H9 (cell line): ENCODE data around the gene HMGCS2. TPM values are rescaled to one million over a fixed set of nuclear protein-coding genes. Genes with fewer than 3 reads are reported as not detected.

Source experiments
- DNase-seq: peaks from one replicate; pipeline ENCODE4 v3.0.0-alpha.2; 2017
- H2AFZ ChIP-seq: one replicate; pipeline ENCODE4 v1.6.1; 2013; ENCODE audit warnings: mild to moderate bottlenecking, low read length, control low read depth, moderate library complexity
- H2AK5ac ChIP-seq: 2 replicates; pipeline ENCODE4 v1.6.1; 2013; ENCODE audit warnings: low read length, control low read depth, mixed read lengths; ENCODE audit not compliant: insufficient read length
- H2BK120ac ChIP-seq: one replicate; pipeline ENCODE4 v1.6.1; 2013; ENCODE audit warnings: low read depth, mild to moderate bottlenecking, low read length, control low read depth, inconsistent platforms; ENCODE audit not compliant: poor library complexity, severe bottlenecking
- H2BK12ac ChIP-seq: 2 replicates; pipeline ENCODE4 v1.6.1; 2013; ENCODE audit warnings: low read length, control low read depth, mixed read lengths, low read depth; ENCODE audit not compliant: insufficient read length
- H2BK15ac ChIP-seq: 2 replicates; pipeline ENCODE4 v1.6.1; 2013; ENCODE audit warnings: low read depth, low read length, control low read depth
- H2BK20ac ChIP-seq: one replicate; pipeline ENCODE4 v1.6.1; 2013; ENCODE audit warnings: low read depth, mild to moderate bottlenecking, low read length, control low read depth, inconsistent platforms; ENCODE audit not compliant: poor library complexity, severe bottlenecking
- H2BK5ac ChIP-seq: 2 replicates; pipeline ENCODE4 v1.6.1; 2013; ENCODE audit warnings: low read length, control low read depth, mixed read lengths; ENCODE audit not compliant: insufficient read length
- H3K14ac ChIP-seq: 2 replicates; pipeline ENCODE4 v1.6.1; 2013; ENCODE audit warnings: low read length, control low read depth; ENCODE audit not compliant: insufficient read depth
- H3K18ac ChIP-seq: 2 replicates; pipeline ENCODE4 v1.6.1; 2013; ENCODE audit warnings: low read depth, mild to moderate bottlenecking, mixed read lengths, low read length, control low read depth; ENCODE audit not compliant: insufficient read length
- H3K23ac ChIP-seq: 2 replicates; pipeline ENCODE4 v1.6.1; 2013; ENCODE audit warnings: low read length, control low read depth, mixed read lengths, low read depth; ENCODE audit not compliant: insufficient read length
- H3K23me2 ChIP-seq: 2 replicates; pipeline ENCODE4 v1.6.1; 2013; ENCODE audit warnings: low read depth, mild to moderate bottlenecking, mixed read lengths, low read length, control low read depth; ENCODE audit not compliant: insufficient read length, poor library complexity, severe bottlenecking
- H3K27ac ChIP-seq: 2 replicates; pipeline ENCODE4 v1.5.1; 2013; ENCODE audit warnings: low read length, control low read depth, mixed read lengths, low read depth; ENCODE audit not compliant: insufficient read length
- H3K27me3 ChIP-seq: 2 replicates; pipeline ENCODE4 v1.6.1; 2013; ENCODE audit warnings: low read length, control low read depth, inconsistent platforms; ENCODE audit not compliant: insufficient read depth
- H3K4ac ChIP-seq: 2 replicates; pipeline ENCODE4 v1.6.1; 2013; ENCODE audit warnings: low read depth, mild to moderate bottlenecking, control low read depth, inconsistent platforms, low read length, moderate library complexity
- H3K4me1 ChIP-seq: 2 replicates; pipeline ENCODE4 v1.6.1; 2013; ENCODE audit warnings: low read length, control low read depth, inconsistent platforms; ENCODE audit not compliant: insufficient read depth
- H3K4me2 ChIP-seq: 2 replicates; pipeline ENCODE4 v1.6.1; 2013; ENCODE audit warnings: low read length, control low read depth, mixed read lengths; ENCODE audit not compliant: insufficient read length, insufficient read depth
- H3K56ac ChIP-seq: 2 replicates; pipeline ENCODE4 v1.6.1; 2013; ENCODE audit warnings: low read depth, mild to moderate bottlenecking, mixed read lengths, low read length, control low read depth; ENCODE audit not compliant: insufficient read length
- H3K79me1 ChIP-seq: 2 replicates; pipeline ENCODE4 v1.6.1; 2013; ENCODE audit warnings: low read depth, mild to moderate bottlenecking, moderate library complexity, low read length, control low read depth, inconsistent platforms; ENCODE audit not compliant: insufficient read depth, poor library complexity, severe bottlenecking
- H3K79me2 ChIP-seq: 2 replicates; pipeline ENCODE4 v1.6.1; 2013; ENCODE audit warnings: low read length, control low read depth, inconsistent platforms; ENCODE audit not compliant: insufficient read depth
- H3K9ac ChIP-seq: 2 replicates; pipeline ENCODE4 v1.6.1; 2013; ENCODE audit warnings: low read length, control low read depth, mixed read lengths; ENCODE audit not compliant: insufficient read length; ENCODE audit errors: extremely low read depth
- H3K9me3 ChIP-seq: one replicate; pipeline ENCODE4 v1.6.1; 2013; ENCODE audit warnings: low read depth, low read length, inconsistent platforms; ENCODE audit not compliant: control insufficient read depth
- H3T11ph ChIP-seq: one replicate; pipeline ENCODE4 v1.6.1; 2013; ENCODE audit warnings: mild to moderate bottlenecking, low read length, control low read depth, inconsistent platforms
- H4K20me1 ChIP-seq: one replicate; pipeline ENCODE4 v1.6.1; 2013; ENCODE audit not compliant: control insufficient read depth, insufficient read length, insufficient read depth
- H4K5ac ChIP-seq: 2 replicates; pipeline ENCODE4 v1.6.1; 2013; ENCODE audit warnings: low read depth, mild to moderate bottlenecking, mixed read lengths, low read length, control low read depth; ENCODE audit not compliant: insufficient read length
- H4K8ac ChIP-seq: replicated peaks from 2 replicates; pipeline ENCODE4 v1.6.1; 2013; ENCODE audit warnings: low read length, control low read depth, mixed read lengths, low read depth; ENCODE audit not compliant: insufficient read length
- H4K91ac ChIP-seq: 2 replicates; pipeline ENCODE4 v1.6.1; 2013; ENCODE audit warnings: low read depth, mild to moderate bottlenecking, moderate library complexity, mixed read lengths, low read length, control low read depth; ENCODE audit not compliant: insufficient read length
- H3K27ac Mint-ChIP-seq, 3 experiments: 2 replicates in 2 of 3; 3 replicates in 1 of 3; pipeline ENCODE4 v1.8.0; 2020 to 2021; ENCODE audit warnings: mixed read lengths in 3 of 3, mild to moderate bottlenecking in 1 of 3, moderate library complexity in 1 of 3
- H3K27me3 Mint-ChIP-seq: 2 replicates; pipeline ENCODE4 v1.8.0; 2021; ENCODE audit warnings: low read depth, mild to moderate bottlenecking, moderate library complexity, mixed read lengths
- H3K36me3 Mint-ChIP-seq, 3 experiments: 2 replicates in 2 of 3; 3 replicates in 1 of 3; pipeline ENCODE4 v1.8.0; 2020 to 2021; ENCODE audit warnings: low read depth in 3 of 3, mixed read lengths in 3 of 3; ENCODE audit not compliant: insufficient read depth in 1 of 3
- H3K4me1 Mint-ChIP-seq, 2 experiments: 2 replicates each; pipeline ENCODE4 v1.8.0; 2020; ENCODE audit warnings: mixed read lengths in 2 of 2
- H3K4me3 Mint-ChIP-seq, 2 experiments: 2 replicates in 1 of 2; 3 replicates in 1 of 2; pipeline ENCODE4 v1.8.0; 2020 to 2021; ENCODE audit warnings: mild to moderate bottlenecking in 2 of 2, mixed read lengths in 2 of 2, moderate library complexity in 1 of 2
- H3K9me3 Mint-ChIP-seq, 2 experiments: 2 replicates in 1 of 2; 3 replicates in 1 of 2; pipeline ENCODE4 v1.8.0; 2020; ENCODE audit warnings: mild to moderate bottlenecking in 2 of 2, mixed read lengths in 2 of 2, moderate library complexity in 1 of 2
- WGBS: extraction: QIAGEN DNeasy Blood & Tissue Kit; methylation state at CpG from one replicate; pipeline ENCODE4 v1.1.7; 2013; ENCODE audit warnings: missing lambda C conversion rate, low lambda C conversion rate, mixed read lengths; ENCODE audit not compliant: insufficient read length; ENCODE audit errors: extremely low coverage; 5-methylcytosine and 5-hydroxymethylcytosine counted together
- total RNA-seq: library from RNA; stranded (reverse); gene quantifications from 2 replicates; pipeline ENCODE4 v1.2.1, GENCODE V29; 2021
- TF ChIP-seq, protein P1 (sequence below): fragments of 200-600 bp; sonication (generic); conservative IDR thresholded peaks from 3 replicates; pipeline ENCODE4 v1.8.0; 2021; ENCODE audit warnings: antibody characterized with exemption, mild to moderate bottlenecking

HMGCS2 gene
- total RNA-seq, 1 experiment from 2014 or later, result not detected

DNA sequence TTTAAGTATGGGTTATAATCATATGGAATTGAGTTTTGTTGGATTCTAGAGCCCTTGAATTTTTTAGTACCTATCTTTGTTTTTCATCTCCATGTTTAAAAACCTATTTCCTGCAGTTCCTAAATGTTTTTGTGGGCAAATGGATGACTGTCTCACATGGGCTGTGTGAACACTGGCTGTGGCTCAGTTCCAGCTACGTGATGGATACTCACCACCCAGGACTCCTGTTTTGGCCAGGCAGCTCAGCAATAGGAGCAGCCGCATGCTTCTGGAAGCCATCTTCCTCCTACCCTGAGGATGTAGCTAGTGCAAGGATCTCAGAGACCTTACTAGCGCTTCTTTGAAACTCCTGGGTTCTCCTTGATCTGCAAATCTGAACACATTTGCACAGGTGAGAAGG is 39.8 kb upstream of the HMGCS2 start:
- Histone ChIP-seq H3T11ph (no peak overlapping the region), H3K14ac (no peak overlapping the region), H3K79me2 (no peaks in the 10 kb centered on the region), H3K27ac (no peak overlapping the region), H3K9me3 (peaks cover 4% of the 10 kb centered on the region), H3K56ac (no peak overlapping the region), H3K4me1 (no peaks in the 10 kb centered on the region), H3K9ac (no peak overlapping the region), H2BK120ac (no peak overlapping the region), H2BK15ac (no peak overlapping the region), H2AK5ac (no peak overlapping the region), H4K20me1 (no peaks in the 10 kb centered on the region), H2AFZ (no peak overlapping the region), H3K4ac (no peak overlapping the region), H3K18ac (no peak overlapping the region), H2BK20ac (no peak overlapping the region), H2BK12ac (no peak overlapping the region), H3K27me3 (no peaks in the 10 kb centered on the region), H3K23me2 (no peaks in the 10 kb centered on the region), H2BK5ac (no peak overlapping the region), H4K8ac (no peak overlapping the region), H3K79me1 (no peaks in the 10 kb centered on the region), H4K91ac (no peak overlapping the region), H4K5ac (no peak overlapping the region), H3K4me2 (no peak overlapping the region), H3K23ac (no peak overlapping the region)
- H3K4me1 Mint-ChIP-seq, result peaks cover 3 to 4% of the 10 kb centered on the region in 2 experiments; a peak in 2 of 4 replicates
- no peaks in the 10 kb centered on the region for H3K36me3 Mint-ChIP-seq
- H3K4me3 Mint-ChIP-seq, result no peak overlapping the region
- no peaks in the 10 kb centered on the region for H3K9me3 Mint-ChIP-seq
- WGBS, result no CpG with 5 or more reads among the region's 3 CpGs
- no peak for DNase-seq
- TF ChIP-seq, protein P1, sequence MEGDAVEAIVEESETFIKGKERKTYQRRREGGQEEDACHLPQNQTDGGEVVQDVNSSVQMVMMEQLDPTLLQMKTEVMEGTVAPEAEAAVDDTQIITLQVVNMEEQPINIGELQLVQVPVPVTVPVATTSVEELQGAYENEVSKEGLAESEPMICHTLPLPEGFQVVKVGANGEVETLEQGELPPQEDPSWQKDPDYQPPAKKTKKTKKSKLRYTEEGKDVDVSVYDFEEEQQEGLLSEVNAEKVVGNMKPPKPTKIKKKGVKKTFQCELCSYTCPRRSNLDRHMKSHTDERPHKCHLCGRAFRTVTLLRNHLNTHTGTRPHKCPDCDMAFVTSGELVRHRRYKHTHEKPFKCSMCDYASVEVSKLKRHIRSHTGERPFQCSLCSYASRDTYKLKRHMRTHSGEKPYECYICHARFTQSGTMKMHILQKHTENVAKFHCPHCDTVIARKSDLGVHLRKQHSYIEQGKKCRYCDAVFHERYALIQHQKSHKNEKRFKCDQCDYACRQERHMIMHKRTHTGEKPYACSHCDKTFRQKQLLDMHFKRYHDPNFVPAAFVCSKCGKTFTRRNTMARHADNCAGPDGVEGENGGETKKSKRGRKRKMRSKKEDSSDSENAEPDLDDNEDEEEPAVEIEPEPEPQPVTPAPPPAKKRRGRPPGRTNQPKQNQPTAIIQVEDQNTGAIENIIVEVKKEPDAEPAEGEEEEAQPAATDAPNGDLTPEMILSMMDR, result no peak
- peaks cover 18% of the 10 kb centered on the region; the same call in 1 of the 2 replicates for H3K27me3 Mint-ChIP-seq
- H3K27ac Mint-ChIP-seq, result no peak overlapping the region
